Measurements from ENCODE around the gene THRAP3. TPM values are rescaled to one million over a fixed set of nuclear protein-coding genes. Genes with fewer than 3 reads are reported as not detected.
A peak's percentile ranks its signal among the peaks of the same experiment; 100 is the strongest.

THRAP3 gene
- total and polyA plus RNA-seq, 9 of the 15 experiments (the other 6 are each of a cell fraction or from before 2014, with no cell fraction given) = 66.2 to 135 (median 113) TPM

DNA sequence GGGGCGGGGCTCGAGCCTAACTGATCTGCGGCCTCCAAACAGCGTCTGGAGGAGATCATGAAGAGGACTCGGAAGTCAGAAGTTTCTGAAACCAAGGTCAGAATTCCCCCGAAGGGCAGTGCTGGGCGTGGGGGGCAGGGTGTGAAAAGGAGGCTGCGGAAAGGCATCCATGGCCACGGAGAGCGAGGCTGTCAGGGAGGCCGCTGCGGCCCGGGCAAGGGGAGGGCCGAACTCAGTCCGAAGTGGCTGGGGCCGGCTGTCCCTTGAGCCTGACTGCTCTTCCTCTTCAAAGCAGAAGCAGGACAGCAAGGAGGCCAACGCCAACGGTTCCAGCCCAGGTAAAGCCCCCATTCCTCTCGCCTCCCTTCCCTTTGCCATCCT lies 45.0 kb upstream of the THRAP3 start:
- Histone ChIP-seq H3K9me1 (ENCODE audit: control insufficient read depth, insufficient read depth, low read length) (no peaks in the 10 kb centered on the region), H2AFZ (ENCODE audit: low read depth, low read length) (no peak overlapping the region), H3K9me3 (replicated peaks; ENCODE audit: control insufficient read depth, insufficient read depth, low read depth, low read length) (no peaks in the 10 kb centered on the region), H3K27ac (ENCODE audit: extremely low read depth, low read depth, low read length) (no peak overlapping the region), H3K36me3 (ENCODE audit: control insufficient read depth, insufficient read depth, low read length) (peaks cover 68% of the 10 kb centered on the region), H3K4me2 (ENCODE audit: insufficient read depth, low read length) (no peak overlapping the region), H4K20me1 (replicated peaks; ENCODE audit: control insufficient read depth, insufficient read depth, low read length) (0 out of 2 replicates have a peak, but pooled peaks cover 4% of the 10 kb centered on the region), H3K79me2 (ENCODE audit: control insufficient read depth, insufficient read depth, low read length) (no peaks in the 10 kb centered on the region), H3K27me3 (ENCODE audit: control insufficient read depth in 2 of 2, insufficient read depth in 2 of 2, low read length in 2 of 2) (no peaks in the 10 kb centered on the region), H3K9ac (ENCODE audit: insufficient read depth in 1 of 2, low read depth in 2 of 2, low read length in 2 of 2) (0 out of 4 replicates have a peak overlapping the region, but pooled peaks of 1 of the 2 experiments have one; percentile 41), H3K4me1 (replicated peaks in 1 of 2; ENCODE audit: control insufficient read depth in 2 of 2, insufficient read depth in 2 of 2, low read length in 2 of 2) (peaks cover 0 to 23% of the 10 kb centered on the region in 2 experiments; a peak in 1 of 5 replicates), H3K4me3 (no peak overlapping the region)
- DNase-seq (ENCODE audit: extremely low read depth in 1 of 4, low spot score in 3 of 4) (no peak), ATAC-seq (no peak), FAIRE-seq (no peak)
- in situ Hi-C loops (cut with MboI) = no loop called here
- no TSS peak for BruUV-seq (replicated peaks)
- TF ChIP-seq RBM22 (IDR thresholded peaks at IDR 0.05; ENCODE audit: low read depth, low read length, poor library complexity, severe bottlenecking) (peak; percentile 6), RBFOX2 (IDR thresholded peaks at IDR 0.05; ENCODE audit: low read depth, low read length) (0 out of 2 replicates have a peak, but pooled peaks have one; percentile 2), ZFP91 (CRISPR knock-in tag; IDR thresholded peaks at IDR 0.05) (no peak)
- CTCF ChIA-PET (ENCODE audit: low intra/inter-chr PET ratio) = no interaction called here
- intact Hi-C loops (cut with micrococcal nuclease) = no loop called here
- 82% methylated on average over 14 of the region's 19 CpGs for WGBS (ENCODE audit: insufficient coverage, low coverage, missing lambda C conversion rate)
- POLR2A ChIA-PET = interaction anchor here (1.1 kb wide), 1 partner anchor 15 kb away, joined by 3 read pairs; no protein-coding TSS in a partner anchor

Measured in K562 (cell line).